GM18508 (cell line): Measurements from ENCODE around the gene DHRS11.
"Not testable (repeated sequence)": the region's sequence is repeated elsewhere in the genome, so short reads cannot be mapped to it uniquely, and the experiment has no call there.

ENCODE experiments used
- ATAC-seq: cut with Tn5 transposase; IDR thresholded peaks from one replicate; pipeline ENCODE4 v1.9.1; 2021; ENCODE audit warnings: moderate number of reproducible peaks; ENCODE audit not compliant: insufficient read depth, unreplicated experiment

The DHRS11 gene

GRCh38 chr17:36592716-36593321, 1.1 kb downstream of the DHRS11 start:
- no peak for ATAC-seq

DNA sequence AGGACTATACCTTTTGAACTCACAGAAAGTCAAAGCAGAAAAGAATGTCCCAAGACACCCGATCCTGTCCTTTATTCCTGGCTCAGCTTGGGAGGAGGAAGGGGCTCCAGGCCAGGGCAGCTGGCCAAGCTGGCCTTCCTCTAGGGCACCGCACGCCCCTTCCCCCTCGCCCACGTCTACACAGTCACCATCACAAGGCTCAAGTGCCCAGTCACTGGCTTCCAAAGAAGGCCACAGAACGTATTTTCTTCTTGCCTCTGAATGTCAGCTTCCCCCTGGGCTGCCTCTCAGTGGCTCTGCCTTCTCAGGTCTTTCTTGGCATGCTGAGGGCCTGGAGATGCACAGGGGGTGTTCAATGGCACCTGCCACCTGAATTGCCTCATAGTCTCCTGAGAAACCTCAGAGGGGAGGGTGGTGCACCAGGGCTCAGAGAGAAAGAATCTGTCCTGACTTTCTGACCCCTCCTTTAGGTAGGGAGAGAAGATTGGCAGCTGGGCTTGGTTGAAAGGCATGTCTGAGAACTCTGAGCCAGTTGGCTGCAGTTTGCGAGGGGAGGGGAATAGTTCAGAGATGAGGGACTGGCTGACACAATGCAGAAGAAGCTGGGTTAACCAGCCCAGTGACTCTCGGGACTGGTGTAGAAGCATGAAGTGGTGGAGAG, 2.1 kb downstream of the DHRS11 start:
- no peak for ATAC-seq

- ATAC-seq: no peak
Observed at GRCh38 chr17:36594626-36595401, 3.1 kb downstream of the DHRS11 start.

DNA sequence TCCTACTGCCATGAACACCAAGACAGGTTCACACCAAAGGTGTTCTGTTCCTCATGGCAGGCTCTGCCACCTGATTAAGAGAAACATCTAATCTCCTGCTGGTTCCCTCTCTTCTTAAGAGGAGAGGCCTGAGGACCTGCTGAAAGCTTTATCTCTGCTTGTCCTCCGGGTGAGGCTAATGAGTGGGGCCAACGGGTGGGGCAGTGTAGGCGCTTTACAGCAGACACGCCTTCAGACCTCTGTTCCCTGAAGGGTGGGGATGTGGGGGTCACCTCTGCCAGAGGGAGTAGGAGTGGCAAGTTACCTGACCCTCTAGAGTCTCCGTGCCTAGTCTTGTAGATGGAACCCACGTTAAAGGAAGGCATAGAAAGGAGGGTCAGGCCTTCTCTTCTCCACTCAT, 5.5 kb downstream of the DHRS11 start:
- ATAC-seq: no peak

DNA sequence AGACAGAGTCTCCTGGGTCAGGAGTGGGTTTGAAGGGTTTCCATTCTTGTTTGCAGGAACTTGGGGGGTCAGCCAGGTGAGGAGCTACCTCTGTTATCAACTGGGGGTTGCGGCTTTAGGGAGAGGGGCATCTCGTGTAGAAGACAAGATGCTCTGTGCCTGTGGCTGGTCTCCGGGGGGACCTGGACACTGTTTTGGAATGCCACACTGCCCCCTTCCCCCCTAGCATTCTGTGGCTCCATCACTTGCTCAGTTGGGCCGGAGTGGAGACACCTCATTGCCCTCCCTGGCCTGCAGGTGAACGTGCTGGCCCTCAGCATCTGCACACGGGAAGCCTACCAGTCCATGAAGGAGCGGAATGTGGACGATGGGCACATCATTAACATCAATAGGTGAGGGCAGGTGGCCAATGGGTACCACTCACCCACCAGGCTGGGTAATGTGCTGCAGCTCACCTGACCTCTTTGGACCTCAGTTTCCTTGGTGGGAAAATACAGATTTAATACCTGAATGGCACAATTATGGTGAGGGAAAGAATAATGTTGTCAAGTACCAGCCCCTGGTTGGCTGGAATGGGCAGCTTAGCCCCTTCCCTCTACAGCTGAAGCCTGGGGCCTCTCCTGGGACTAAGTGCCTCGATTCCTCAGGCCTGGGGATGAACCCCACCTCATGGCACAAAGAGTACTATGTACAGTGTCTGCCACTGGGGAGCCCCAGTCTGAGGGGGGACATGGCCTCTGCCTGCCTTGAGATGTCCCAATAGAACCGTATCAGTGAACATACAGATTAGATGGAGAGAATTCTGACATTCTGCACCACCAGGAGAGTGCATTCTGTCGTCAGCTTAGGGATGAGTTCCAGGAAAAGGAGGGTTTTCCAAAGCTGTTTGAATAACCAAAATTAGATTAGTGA, 6.4 kb downstream of the DHRS11 start:
- no peak for ATAC-seq

GRCh38 chr17:36598951-36599401, 7.3 kb downstream of the DHRS11 start:
- ATAC-seq: no peak

- ATAC-seq: no peak
Observed at GRCh38 chr17:36599546-36600250, 8.0 kb downstream of the DHRS11 start.

DNA sequence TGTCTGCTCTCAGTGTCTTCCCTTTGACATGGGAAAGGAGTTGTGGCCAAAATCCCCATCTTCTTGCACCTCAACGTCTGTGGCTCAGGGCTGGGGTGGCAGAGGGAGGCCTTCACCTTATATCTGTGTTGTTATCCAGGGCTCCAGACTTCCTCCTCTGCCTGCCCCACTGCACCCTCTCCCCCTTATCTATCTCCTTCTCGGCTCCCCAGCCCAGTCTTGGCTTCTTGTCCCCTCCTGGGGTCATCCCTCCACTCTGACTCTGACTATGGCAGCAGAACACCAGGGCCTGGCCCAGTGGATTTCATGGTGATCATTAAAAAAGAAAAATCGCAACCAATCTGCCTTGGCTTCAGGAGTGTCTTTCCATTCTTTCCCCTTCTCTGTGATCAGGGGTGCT, 8.8 kb downstream of the DHRS11 start:
- no peak for ATAC-seq

- no peak for ATAC-seq
Observed at GRCh38 chr17:36600936-36601302, 9.2 kb downstream of the DHRS11 start.

DNA sequence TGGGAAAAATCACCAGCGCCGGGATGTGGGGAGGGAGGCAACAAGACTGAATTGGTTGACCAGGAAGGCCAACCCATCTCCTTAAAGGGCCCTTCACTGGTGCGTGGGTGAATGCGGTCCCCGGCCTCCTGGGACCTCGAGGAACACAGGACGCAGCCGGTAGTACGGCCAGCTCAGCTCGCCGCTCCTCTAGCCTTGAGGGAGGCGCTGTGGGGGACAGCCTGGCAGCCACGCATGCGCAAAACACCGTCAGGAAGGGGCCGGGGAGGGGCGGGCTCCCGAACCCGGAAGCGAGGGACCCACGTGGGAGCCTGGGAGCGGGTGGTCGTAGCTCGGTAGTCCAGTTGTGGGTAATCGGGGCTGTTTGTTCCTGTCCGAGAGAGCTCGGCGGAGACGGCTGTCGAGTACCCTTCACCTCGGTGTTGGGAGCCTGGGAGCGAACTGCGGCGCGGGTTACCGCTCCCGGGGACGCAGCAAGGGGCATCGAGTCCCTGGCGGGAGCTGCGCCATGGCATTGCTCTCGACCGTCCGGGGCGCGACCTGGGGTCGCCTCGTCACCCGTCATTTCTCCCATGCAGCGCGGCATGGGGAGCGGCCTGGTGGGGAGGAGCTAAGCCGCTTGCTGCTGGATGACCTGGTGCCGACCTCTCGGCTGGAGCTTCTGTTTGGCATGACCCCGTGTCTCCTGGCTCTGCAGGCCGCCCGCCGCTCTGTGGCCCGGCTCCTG, 9.8 kb downstream of the DHRS11 start, which contains the start of gene MRM1:
Gene MRM1 (plus strand): TSS at position 281 of the 727 bp plus-strand sequence. CDS start 228 bp downstream, at position 509.
- ATAC-seq: no peak

DNA sequence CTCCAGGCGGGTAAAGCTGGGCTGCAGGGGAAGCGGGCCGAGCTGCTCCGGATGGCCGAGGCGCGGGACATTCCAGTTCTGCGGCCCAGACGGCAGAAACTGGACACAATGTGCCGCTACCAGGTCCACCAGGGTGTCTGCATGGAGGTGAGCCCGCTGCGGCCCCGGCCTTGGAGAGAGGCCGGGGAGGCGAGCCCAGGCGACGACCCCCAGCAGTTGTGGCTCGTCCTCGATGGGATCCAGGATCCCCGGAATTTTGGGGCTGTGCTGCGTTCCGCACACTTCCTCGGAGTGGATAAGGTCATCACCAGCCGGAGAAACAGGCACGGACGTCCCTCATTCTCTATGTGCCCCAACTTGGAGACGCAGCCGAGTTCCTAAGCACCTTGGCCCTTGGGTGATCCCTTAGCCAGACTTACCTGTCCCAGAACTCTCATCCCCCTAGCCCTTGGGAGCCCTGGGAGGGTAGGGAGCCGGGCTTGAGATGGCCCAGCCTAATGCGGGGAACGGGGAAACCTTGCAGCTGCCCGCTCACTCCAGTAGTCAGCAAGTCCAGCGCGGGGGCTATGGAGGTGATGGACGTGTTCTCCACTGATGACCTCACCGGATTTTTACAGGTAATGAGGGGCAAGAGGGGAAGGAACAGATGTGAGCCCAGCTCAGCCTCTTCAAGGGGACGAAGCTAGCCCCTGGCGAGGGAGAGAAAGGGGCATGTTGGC, 10.5 kb downstream of the DHRS11 start:
- ATAC-seq: no peak

DNA sequence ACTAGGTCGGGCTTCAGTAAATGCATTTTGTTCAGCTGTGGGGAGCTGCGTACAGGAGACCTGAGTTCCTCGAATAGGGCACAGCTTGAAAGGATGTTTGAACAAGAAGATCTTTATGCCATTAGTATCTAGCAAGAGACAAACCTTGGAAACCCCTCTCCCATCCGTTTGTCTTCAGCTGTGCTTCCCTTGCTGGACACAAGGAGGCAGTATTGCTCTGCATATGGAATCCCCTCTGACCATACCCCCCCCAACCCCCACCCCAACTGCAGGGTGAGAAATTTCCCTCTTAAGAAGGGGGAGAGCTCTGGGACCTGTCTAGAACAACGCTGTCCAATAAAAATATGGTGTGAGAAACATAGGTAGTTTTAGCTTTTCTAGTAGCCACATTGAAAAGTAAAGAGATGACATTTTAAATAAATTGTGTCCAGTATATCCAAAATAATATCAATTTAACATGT, 11.3 kb downstream of the DHRS11 start:
- no peak for ATAC-seq

- not testable (repeated sequence) for ATAC-seq
Observed at GRCh38 chr17:36605028-36605427, 13.3 kb downstream of the DHRS11 start.

- no peak for ATAC-seq
Observed at GRCh38 chr17:36608280-36608679, 16.6 kb downstream of the DHRS11 start.

DNA sequence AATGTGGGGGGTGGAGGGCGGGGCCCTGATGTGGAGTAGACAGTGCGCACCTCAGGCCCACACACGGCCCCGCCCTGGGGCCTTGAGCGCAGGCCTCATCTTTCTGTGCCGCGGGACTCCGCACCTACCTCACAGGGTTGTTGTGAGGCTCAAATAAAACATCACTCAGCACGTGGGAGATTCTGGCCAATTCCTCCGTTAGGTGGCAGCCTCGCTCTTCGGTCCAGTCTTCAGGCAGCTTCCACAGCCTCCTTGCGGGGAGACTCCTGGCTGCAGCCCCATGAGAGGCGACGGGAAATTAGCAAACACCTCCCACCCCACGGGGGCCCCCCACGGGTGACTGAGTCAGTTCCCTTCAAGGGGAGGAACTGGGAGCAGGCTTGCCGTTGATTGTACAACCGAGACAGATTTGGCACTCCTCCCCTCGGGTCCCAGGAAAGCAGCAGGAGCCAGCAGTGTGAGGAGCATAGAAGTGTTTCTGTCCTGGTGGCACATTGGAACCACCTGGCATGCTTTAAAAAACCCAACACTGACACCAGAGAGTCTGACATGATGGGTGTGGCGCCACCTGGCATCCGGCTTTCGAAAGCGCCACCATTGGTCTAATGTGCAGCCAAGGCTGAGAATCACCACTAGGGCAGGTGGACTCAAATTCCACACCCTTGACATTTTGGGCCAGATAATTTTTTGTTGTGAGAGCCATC, 17.3 kb downstream of the DHRS11 start:
- no peak for ATAC-seq

GRCh38 chr17:36609498-36609862, 17.8 kb downstream of the DHRS11 start:
- ATAC-seq: no peak

DNA sequence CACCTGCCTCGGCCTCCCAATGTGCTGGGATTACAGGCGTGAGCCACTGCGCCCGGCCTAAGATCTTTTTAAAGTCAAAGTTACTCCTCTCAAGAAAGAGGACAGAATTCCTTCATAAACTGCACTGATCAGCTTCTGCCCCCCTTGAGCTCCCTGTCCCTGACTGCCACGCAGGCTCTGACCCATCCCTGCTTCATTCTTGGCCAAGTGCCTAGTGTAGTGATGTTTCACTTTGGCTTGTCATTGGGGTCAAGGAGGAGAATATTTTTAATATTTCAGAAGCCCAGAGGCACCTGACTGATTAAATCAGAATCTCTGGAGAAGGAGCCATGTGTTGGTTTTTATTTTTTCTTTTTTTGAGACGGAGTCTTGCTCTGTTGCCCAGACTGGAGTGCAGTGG, 18.8 kb downstream of the DHRS11 start:
- no peak for ATAC-seq
